AG10803 (cell line): ENCODE results near the gene UBE2J1.

ENCODE experiments used
- DNase-seq: peaks from one replicate; pipeline ENCODE4 v3.0.0; 2010; ENCODE audit warnings: low read depth
- H3K4me3 ChIP-seq: 2 replicates; pipeline ENCODE4 v1.5.1; 2011; ENCODE audit warnings: mild to moderate bottlenecking, low read length, control low read depth
- CTCF ChIP-seq: conservative IDR thresholded peaks from 2 replicates; pipeline ENCODE4 v1.5.1; 2011; ENCODE audit warnings: mild to moderate bottlenecking, low read length, control low read depth, inconsistent platforms

UBE2J1 gene

GRCh38 chr6:89378628-89379027, 26.1 kb upstream of the UBE2J1 start:
- DNase-seq, result no peak

GRCh38 chr6:89375427-89376267, 23.1 kb upstream of the UBE2J1 start:
- TF ChIP-seq CTCF, result 0 out of 2 replicates have a peak, but pooled peaks have one; percentile 1
- H3K4me3 ChIP-seq, result no peak overlapping the region
- no peak for DNase-seq

More at GRCh38 chr6:89378628-89379027, 26.1 kb upstream of the UBE2J1 start:
- no peak overlapping the region for H3K4me3 ChIP-seq
- TF ChIP-seq CTCF, result no peak

GRCh38 chr6:89372506-89372901, 20.0 kb upstream of the UBE2J1 start:
- TF ChIP-seq CTCF, result no peak
- DNase-seq, result no peak
- H3K4me3 ChIP-seq, result no peak overlapping the region

GRCh38 chr6:89371849-89372505, 19.5 kb upstream of the UBE2J1 start:
- peak; percentile 53 for DNase-seq
- peak; percentile 93 for TF ChIP-seq CTCF
- no peak overlapping the region for H3K4me3 ChIP-seq

GRCh38 chr6:89368999-89369398, 16.5 kb upstream of the UBE2J1 start:
- TF ChIP-seq CTCF, result peak; percentile 70
- no peak overlapping the region for H3K4me3 ChIP-seq
- DNase-seq, result peak; percentile 72

GRCh38 chr6:89368107-89368506, 15.6 kb upstream of the UBE2J1 start:
- DNase-seq, result peak; percentile 34
- H3K4me3 ChIP-seq, result no peak overlapping the region
- peak; percentile 78 for TF ChIP-seq CTCF

GRCh38 chr6:89364586-89364985, 12.1 kb upstream of the UBE2J1 start:
- DNase-seq, result no peak
- no peak overlapping the region for H3K4me3 ChIP-seq
- no peak for TF ChIP-seq CTCF
